HS-5 (cell line): ENCODE measurements around the gene CAPN10.

Experiments
- DNase-seq: peaks from one replicate; pipeline ENCODE4 v3.0.0-alpha.2; 2012; ENCODE audit warnings: low read depth

Gene CAPN10

DNA sequence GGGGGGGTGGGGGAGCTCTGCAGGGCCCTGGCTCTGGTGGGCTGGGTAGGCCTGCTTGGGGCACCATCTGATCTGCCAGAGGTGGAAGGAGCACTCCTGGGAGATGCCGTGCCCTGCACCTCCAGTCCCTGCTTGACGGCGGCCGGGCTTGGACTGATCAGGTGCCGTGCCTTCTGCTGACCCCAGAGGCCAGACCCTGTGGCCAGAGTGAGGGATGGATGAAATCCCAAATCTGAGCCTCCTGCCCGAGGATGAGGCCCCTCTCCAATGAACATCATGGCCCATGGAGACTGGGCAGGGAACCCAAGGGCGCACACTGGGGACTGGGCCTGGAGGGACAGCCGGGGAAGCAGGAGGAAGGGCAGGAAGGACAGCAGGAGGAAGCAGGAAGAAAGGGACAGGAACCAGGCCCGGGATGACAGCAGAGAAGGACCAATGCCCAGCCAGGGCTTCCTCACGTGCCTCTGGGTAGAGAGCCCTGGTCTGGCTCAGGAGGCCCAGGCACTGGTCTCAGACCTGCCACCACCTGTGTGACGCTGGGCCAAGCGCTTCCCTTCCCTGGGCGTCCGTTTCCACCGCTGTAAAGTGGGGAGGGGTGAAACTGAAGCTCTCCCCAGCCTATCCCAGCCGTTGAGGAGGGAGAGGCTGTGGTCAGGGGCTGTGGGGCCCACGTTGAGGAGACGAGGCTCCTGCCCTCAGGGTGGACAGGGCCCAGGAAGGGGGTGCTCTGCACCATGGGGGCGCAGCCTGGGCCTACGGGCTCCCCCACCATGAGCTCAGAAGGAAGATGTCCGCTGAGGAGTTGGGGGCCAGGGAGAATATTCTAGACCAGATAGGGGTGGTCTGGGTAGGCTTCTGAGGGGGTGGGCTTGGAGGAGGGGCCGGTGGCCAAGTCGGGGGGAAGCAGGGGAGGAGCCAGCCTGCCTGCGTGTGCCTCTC lies 37.7 kb downstream of the CAPN10 start:
- no peak for DNase-seq

- no peak for DNase-seq
These were observed 38.6 kb downstream of the CAPN10 start, which contains the start of gene GPR35 for GRCh38 chr2:240624950-240625621. TSS of gene GPR35 (plus strand) at chr2:240625480. CDS start at chr2:240629953, 4,473 bp downstream.

GRCh38 chr2:240626531-240627300 lies 40.2 kb downstream of the CAPN10 start:
- DNase-seq, result no peak

DNA sequence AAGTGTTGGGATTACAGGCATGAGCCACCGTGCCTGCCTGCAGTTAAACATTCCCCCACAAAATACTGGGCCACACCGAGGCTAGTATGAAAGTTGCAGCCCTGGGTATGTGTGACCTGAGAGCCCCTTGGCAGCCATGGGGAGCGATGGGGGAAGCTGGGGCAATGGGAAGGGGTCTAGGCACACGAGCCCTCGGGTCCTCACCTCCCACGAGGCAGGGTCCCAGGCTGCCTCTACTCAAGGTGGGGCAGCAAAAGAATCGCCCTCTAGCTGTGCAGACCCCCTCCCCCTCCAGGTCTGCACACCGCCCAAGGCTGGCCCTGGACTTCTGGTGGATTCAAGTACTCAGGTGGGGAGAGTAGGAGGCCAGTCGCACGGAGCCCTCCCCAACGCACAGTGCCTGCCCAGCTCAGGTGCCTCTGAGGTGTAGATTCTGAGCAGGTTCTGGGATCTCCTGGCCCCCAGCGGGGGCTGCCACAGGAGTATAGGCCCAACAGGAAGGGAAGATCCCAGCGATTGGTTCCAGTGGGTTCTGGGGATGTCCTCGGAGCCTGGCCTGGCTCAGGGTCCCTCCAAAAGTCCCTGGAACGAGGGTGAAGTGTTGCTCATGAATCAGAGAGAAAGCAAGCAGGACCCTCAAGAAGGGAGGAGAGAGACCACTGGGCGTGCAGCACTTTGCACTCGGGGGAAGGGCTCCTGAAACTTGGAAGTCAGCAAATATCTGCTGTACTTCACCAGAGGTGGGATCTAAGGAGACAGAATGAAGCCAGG lies 41.4 kb downstream of the CAPN10 start:
- DNase-seq, result no peak

- DNase-seq, result no peak
These were observed 41.9 kb downstream of the CAPN10 start for GRCh38 chr2:240628507-240628807.

- no peak for DNase-seq
These were observed 42.5 kb downstream of the CAPN10 start for GRCh38 chr2:240628808-240629618.

DNA sequence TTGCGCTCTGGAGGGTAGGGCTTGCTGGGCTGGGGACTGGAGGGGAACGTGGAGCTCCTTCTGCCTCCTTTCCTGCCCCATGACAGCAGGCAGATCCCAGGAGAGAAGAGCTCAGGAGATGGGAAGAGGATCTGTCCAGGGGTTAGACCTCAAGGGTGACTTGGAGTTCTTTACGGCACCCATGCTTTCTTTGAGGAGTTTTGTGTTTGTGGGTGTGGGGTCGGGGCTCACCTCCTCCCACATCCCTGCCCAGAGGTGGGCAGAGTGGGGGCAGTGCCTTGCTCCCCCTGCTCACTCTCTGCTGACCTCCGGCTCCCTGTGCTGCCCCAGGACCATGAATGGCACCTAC lies 43.1 kb downstream of the CAPN10 start:
- no peak for DNase-seq

- DNase-seq, result no peak
These were observed 43.6 kb downstream of the CAPN10 start for GRCh38 chr2:240629968-240630770.

GRCh38 chr2:240630771-240631547 lies 44.4 kb downstream of the CAPN10 start:
- DNase-seq, result no peak

- no peak for DNase-seq
These were observed 45.2 kb downstream of the CAPN10 start for GRCh38 chr2:240631548-240632305.

DNA sequence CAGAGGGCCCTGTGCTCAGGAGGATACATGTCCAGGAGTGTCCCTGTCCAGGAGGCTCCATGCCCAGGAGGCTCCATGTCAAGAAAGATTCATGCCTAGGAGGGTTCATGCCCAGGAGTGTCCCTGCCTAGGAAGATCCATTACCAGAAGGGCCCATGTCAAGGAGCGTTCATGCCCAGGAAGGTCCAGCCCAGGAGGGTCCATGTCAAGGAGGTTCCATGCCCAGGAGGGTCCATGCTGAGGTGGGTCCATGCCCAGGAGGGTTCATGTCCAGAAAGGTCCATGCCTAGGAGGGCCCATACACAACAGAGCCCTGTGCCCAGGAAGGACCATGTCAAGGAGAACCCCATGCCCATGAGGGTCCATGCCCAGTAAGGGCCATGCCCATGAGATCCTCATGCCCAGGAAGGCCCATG lies 45.8 kb downstream of the CAPN10 start:
- no peak for DNase-seq

- no peak for DNase-seq
These were observed 48.8 kb downstream of the CAPN10 start for GRCh38 chr2:240635121-240635997.

- DNase-seq, result no peak
These were observed 49.5 kb downstream of the CAPN10 start for GRCh38 chr2:240635998-240636547.

DNA sequence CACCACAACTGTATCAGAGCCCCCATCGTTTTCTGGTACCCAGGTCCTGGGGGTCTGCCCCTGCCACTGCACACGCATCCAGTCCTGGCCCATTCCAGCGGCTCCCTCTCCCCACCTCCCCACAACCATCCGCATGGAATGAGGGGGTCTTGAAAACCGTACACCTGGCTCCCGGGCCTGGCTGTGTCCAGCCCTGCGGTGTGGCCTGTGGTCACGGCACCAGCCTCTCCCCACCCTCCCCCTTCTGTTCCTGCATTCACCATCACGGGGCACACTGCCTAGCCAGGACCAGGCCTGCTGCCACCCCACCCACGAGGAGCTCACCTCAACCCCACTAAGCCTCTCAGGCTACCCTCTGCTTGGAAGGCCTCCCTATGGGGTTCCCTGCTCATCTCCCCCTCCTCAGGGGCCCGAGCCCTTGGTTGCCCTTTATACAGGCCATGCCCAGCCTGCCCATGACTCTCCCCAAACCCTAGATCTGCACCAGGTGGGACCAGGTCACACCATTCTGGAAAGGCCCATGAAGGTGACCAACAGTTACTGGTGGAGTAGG lies 50.1 kb downstream of the CAPN10 start:
- DNase-seq, result no peak

- no peak for DNase-seq
These were observed 50.8 kb downstream of the CAPN10 start for GRCh38 chr2:240637116-240637900.

DNA sequence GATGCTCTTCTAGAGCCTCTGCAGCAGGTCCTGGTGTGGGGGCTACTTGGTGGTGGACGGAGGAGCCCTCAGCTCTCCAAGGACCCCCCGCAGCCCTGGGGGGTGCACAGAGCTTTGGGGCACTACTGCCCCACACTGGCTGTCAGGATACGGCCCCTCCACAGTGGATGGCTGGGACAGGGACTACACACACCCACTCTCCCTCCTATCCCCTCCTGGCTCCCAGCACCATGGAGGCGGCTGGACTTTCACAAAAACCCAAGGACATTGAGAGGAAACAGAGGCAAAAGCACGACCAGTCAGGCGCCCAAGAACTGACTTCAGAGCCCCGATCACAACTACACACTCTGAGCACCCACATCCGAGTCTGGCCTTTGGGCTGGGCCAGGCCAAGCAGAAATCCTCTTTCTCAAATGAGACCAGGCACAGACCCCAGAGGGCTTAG lies 51.4 kb downstream of the CAPN10 start:
- no peak for DNase-seq
